ENCODE measurements around the gene ENTPD8.

DNA sequence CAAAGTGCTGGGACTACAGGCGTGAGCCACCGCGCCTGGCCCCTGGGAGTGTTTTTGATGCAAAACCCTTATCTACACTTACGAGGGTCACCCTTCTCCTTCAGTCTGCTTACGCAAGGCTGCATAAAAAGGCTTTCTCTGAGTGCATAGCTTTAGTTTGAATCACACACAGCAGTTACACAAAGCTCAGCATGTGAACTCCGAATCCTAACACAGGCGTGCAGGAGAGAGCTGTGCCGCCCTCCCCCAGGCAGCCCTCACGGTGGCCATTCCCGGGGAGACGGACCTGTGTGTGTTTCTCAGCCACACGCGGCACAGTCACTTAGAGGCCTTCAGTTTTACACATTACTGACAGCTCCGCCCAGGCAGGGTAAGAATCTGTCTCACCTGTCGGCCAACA lies 44.9 kb downstream of the ENTPD8 start:
- TF ChIP-seq, protein P1, sequence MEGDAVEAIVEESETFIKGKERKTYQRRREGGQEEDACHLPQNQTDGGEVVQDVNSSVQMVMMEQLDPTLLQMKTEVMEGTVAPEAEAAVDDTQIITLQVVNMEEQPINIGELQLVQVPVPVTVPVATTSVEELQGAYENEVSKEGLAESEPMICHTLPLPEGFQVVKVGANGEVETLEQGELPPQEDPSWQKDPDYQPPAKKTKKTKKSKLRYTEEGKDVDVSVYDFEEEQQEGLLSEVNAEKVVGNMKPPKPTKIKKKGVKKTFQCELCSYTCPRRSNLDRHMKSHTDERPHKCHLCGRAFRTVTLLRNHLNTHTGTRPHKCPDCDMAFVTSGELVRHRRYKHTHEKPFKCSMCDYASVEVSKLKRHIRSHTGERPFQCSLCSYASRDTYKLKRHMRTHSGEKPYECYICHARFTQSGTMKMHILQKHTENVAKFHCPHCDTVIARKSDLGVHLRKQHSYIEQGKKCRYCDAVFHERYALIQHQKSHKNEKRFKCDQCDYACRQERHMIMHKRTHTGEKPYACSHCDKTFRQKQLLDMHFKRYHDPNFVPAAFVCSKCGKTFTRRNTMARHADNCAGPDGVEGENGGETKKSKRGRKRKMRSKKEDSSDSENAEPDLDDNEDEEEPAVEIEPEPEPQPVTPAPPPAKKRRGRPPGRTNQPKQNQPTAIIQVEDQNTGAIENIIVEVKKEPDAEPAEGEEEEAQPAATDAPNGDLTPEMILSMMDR (conservative IDR thresholded peaks at IDR 0.05; ENCODE audit: low read length), result no peak
- TF ChIP-seq EZH2phosphoT487 (IDR thresholded peaks at IDR 0.05; ENCODE audit: borderline replicate concordance, low read depth, low read length), result no peak
